Left kidney (tissue), 2 donors: ENCODE measurements around the gene EME2. TPM values are rescaled to one million over a fixed set of nuclear protein-coding genes. Genes with fewer than 3 reads are reported as not detected.

Source experiments
- DNase-seq: peaks from one replicate; pipeline ENCODE4 v3.0.0-alpha.2; 2013
- polyA plus RNA-seq: library from polyadenylated mRNA; unstranded; fragments of 120-200 nt; gene quantifications from one replicate; pipeline ENCODE4 v1.2.1, GENCODE V29; 2013; ENCODE audit not compliant: insufficient read length

The EME2 gene
- polyA plus RNA-seq, 1 donor, result 10.7 TPM

GRCh38 chr16:1766231-1766630, 6.4 kb upstream of the EME2 start:
- no peak for DNase-seq

GRCh38 chr16:1766701-1767100, 5.9 kb upstream of the EME2 start:
- no peak for DNase-seq

- DNase-seq, result no peak
Measured at GRCh38 chr16:1767116-1767994, 5.3 kb upstream of the EME2 start.

- no peak for DNase-seq
Measured at GRCh38 chr16:1768061-1768766, 4.4 kb upstream of the EME2 start.

- no peak for DNase-seq
Measured at GRCh38 chr16:1768767-1769401, 3.7 kb upstream of the EME2 start.

- DNase-seq, result no peak
Measured at GRCh38 chr16:1769402-1770300, 3.0 kb upstream of the EME2 start.

- no peak for DNase-seq
Measured at GRCh38 chr16:1770328-1771187, 2.1 kb upstream of the EME2 start.

- no peak for DNase-seq
Measured at GRCh38 chr16:1771188-1771863, 1.3 kb upstream of the EME2 start, which contains the start of gene NME3. Gene NME3, minus strand, starts transcription at chr16:1771543. Its CDS starts 9 bp downstream, at chr16:1771534.

GRCh38 chr16:1771864-1772361, 697 bp upstream of the EME2 start:
- DNase-seq, result no peak

- DNase-seq, result peak; percentile 83
Measured at GRCh38 chr16:1772908-1773702, 495 bp downstream of the EME2 start, which contains the start of gene MRPS34. Gene MRPS34, minus strand, starts transcription at chr16:1773134. Its CDS starts 15 bp downstream, at chr16:1773119.

GRCh38 chr16:1773703-1774447, 1.3 kb downstream of the EME2 start:
- no peak for DNase-seq

- no peak for DNase-seq
Measured at GRCh38 chr16:1774448-1774780, 1.8 kb downstream of the EME2 start.

GRCh38 chr16:1775006-1775845, 2.6 kb downstream of the EME2 start:
- no peak for DNase-seq

GRCh38 chr16:1775846-1776671, 3.4 kb downstream of the EME2 start:
- DNase-seq, result no peak

GRCh38 chr16:1776672-1776955, 4.0 kb downstream of the EME2 start:
- no peak for DNase-seq

- DNase-seq, result no peak
Measured at GRCh38 chr16:1776991-1777374, 4.4 kb downstream of the EME2 start.
